DOHH2 (cell line): ENCODE measurements around the gene CHERP.
"Not testable (repeated sequence)": the region's sequence is repeated elsewhere in the genome, so short reads cannot be mapped to it uniquely, and the experiment has no call there.

Source experiments
- H3F3A ChIP-seq: fragments of 200-600 bp; sonication (generic), shearing (Covaris generic); 2 replicates; pipeline ENCODE4 v1.6.0; 2016; ENCODE audit warnings: antibody characterized with exemption, mild to moderate bottlenecking; ENCODE audit not compliant: control insufficient read depth, insufficient read depth
- H3K27ac ChIP-seq: fragments of 200-600 bp; sonication (generic); 2 replicates; pipeline ENCODE4 v1.5.1; 2014; ENCODE audit warnings: low read depth, mild to moderate bottlenecking, low read length, moderate library complexity
- H3K27me3 ChIP-seq: fragments of 200-600 bp; sonication (generic); 2 replicates; pipeline ENCODE4 v1.6.1; 2014; ENCODE audit warnings: mild to moderate bottlenecking, low read length, mixed read lengths; ENCODE audit not compliant: control insufficient read depth
- H3K36me3 ChIP-seq: fragments of 200-600 bp; sonication (generic); 2 replicates; pipeline ENCODE4 v1.6.1; 2014; ENCODE audit warnings: mild to moderate bottlenecking, low read length, moderate library complexity, mixed read lengths; ENCODE audit not compliant: control insufficient read depth
- H3K4me1 ChIP-seq: fragments of 200-600 bp; sonication (generic); 2 replicates; pipeline ENCODE4 v1.6.1; 2014; ENCODE audit warnings: mild to moderate bottlenecking, low read length, mixed read lengths; ENCODE audit not compliant: control insufficient read depth
- H3K4me2 ChIP-seq: fragments of 200-600 bp; sonication (generic); 2 replicates; pipeline ENCODE4 v1.6.0; 2014; ENCODE audit warnings: mild to moderate bottlenecking, low read length, moderate library complexity
- H3K4me3 ChIP-seq: fragments of 200-600 bp; sonication (generic); 2 replicates; pipeline ENCODE4 v1.5.1; 2014; ENCODE audit warnings: mild to moderate bottlenecking, low read length, mixed read lengths
- H3K79me2 ChIP-seq: fragments of 200-600 bp; sonication (generic); 2 replicates; pipeline ENCODE4 v1.6.1; 2014; ENCODE audit warnings: mild to moderate bottlenecking, low read length, mixed read lengths; ENCODE audit not compliant: control insufficient read depth
- H3K9me2 ChIP-seq: fragments of 200-600 bp; sonication (generic); replicated peaks from 2 replicates; pipeline ENCODE4 v1.6.1; 2014; ENCODE audit warnings: mild to moderate bottlenecking, low read length, mixed read lengths; ENCODE audit not compliant: control insufficient read depth
- H3K9me3 ChIP-seq: fragments of 200-600 bp; sonication (generic); 2 replicates; pipeline ENCODE4 v1.6.1; 2014; ENCODE audit warnings: antibody characterized with exemption, low read length, mixed read lengths; ENCODE audit not compliant: control insufficient read depth, insufficient read depth
- H4K20me1 ChIP-seq: fragments of 200-600 bp; sonication (generic); 2 replicates; pipeline ENCODE4 v1.6.0; 2014; ENCODE audit warnings: low read depth, mild to moderate bottlenecking, antibody characterized with exemption, low read length, moderate library complexity; ENCODE audit not compliant: control insufficient read depth, insufficient read depth
- CTCF ChIP-seq: fragments of 200-600 bp; sonication (generic); IDR thresholded peaks from one replicate; pipeline ENCODE4 v1.5.1; 2014; ENCODE audit warnings: antibody characterized with exemption, mild to moderate bottlenecking, low read depth, low read length; ENCODE audit not compliant: poor library complexity, severe bottlenecking
- EZH2phosphoT487 ChIP-seq: fragments of 200-600 bp; sonication (generic); IDR thresholded peaks from 2 replicates; pipeline ENCODE4 v1.6.1; 2017; ENCODE audit warnings: borderline replicate concordance, mild to moderate bottlenecking, antibody characterized with exemption, low read length, moderate library complexity, mixed read lengths

Gene CHERP

GRCh38 chr19:16472992-16473391 lies 69.2 kb downstream of the CHERP start:
- Histone ChIP-seq H3K9me2 (no peaks in the 10 kb centered on the region), H3K9me3 (no peaks in the 10 kb centered on the region; the same call in 1 of the 2 replicates), H3K27ac (no peak overlapping the region), H3K4me3 (no peak overlapping the region), H3F3A (no peaks in the 10 kb centered on the region), H3K4me1 (peaks cover 29% of the 10 kb centered on the region), H3K27me3 (no peaks in the 10 kb centered on the region), H3K79me2 (peaks cover 37% of the 10 kb centered on the region), H4K20me1 (peaks cover 13% of the 10 kb centered on the region; the same call in 1 of the 2 replicates), H3K36me3 (peaks cover 12% of the 10 kb centered on the region; the same call in 1 of the 2 replicates), H3K4me2 (no peak overlapping the region)
- TF ChIP-seq EZH2phosphoT487 (no peak), CTCF (no peak)

- peak overlapping the region; percentile 90 for H3K4me3 ChIP-seq
- H3K36me3 ChIP-seq = peaks cover 12% of the 10 kb centered on the region; the same call in 1 of the 2 replicates
- peaks cover 42% of the 10 kb centered on the region for H3K79me2 ChIP-seq
- H4K20me1 ChIP-seq = peaks cover 13% of the 10 kb centered on the region; the same call in 1 of the 2 replicates
- peak overlapping the region; percentile 91 for H3K4me2 ChIP-seq
- H3F3A ChIP-seq, H3K9me2 ChIP-seq, H3K9me3 ChIP-seq, H3K27ac ChIP-seq, H3K27me3 ChIP-seq: not testable (repeated sequence)
- peaks cover 29% of the 10 kb centered on the region for H3K4me1 ChIP-seq
Measured at GRCh38 chr19:16472559-16472899, 69.7 kb downstream of the CHERP start.

GRCh38 chr19:16470911-16471811 lies 71.1 kb downstream of the CHERP start:
- Histone ChIP-seq H4K20me1 (peaks cover 13% of the 10 kb centered on the region; the same call in 1 of the 2 replicates), H3K9me3 (no peaks in the 10 kb centered on the region; the same call in 1 of the 2 replicates), H3K79me2 (peaks cover 56% of the 10 kb centered on the region), H3K27me3 (no peaks in the 10 kb centered on the region), H3F3A (no peaks in the 10 kb centered on the region), H3K4me1 (peaks cover 29% of the 10 kb centered on the region), H3K36me3 (peaks cover 12% of the 10 kb centered on the region; the same call in 1 of the 2 replicates), H3K4me2 (peak overlapping the region; percentile 80), H3K27ac (peak overlapping the region; percentile 20; the same call in 1 of the 2 replicates), H3K4me3 (peak overlapping the region; percentile 90), H3K9me2 (no peaks in the 10 kb centered on the region)
- no peak for TF ChIP-seq CTCF
- no peak for TF ChIP-seq EZH2phosphoT487

GRCh38 chr19:16470541-16470910 lies 71.7 kb downstream of the CHERP start:
- no peaks in the 10 kb centered on the region for H3F3A ChIP-seq
- TF ChIP-seq CTCF (no peak), EZH2phosphoT487 (no peak)
- no peak overlapping the region for H3K27ac ChIP-seq

More at GRCh38 chr19:16470541-16470910, 71.7 kb downstream of the CHERP start:
- Histone ChIP-seq H4K20me1 (peaks cover 13% of the 10 kb centered on the region; the same call in 1 of the 2 replicates), H3K9me2 (no peaks in the 10 kb centered on the region), H3K36me3 (peaks cover 12% of the 10 kb centered on the region), H3K27me3 (no peaks in the 10 kb centered on the region), H3K9me3 (no peaks in the 10 kb centered on the region; the same call in 1 of the 2 replicates), H3K79me2 (peaks cover 62% of the 10 kb centered on the region), H3K4me2 (peak overlapping the region; percentile 80), H3K4me1 (peaks cover 29% of the 10 kb centered on the region), H3K4me3 (peak overlapping the region; percentile 90)
